SK-N-SH (cell line): ENCODE measurements around the gene ZNF775. TPM values are rescaled to one million over a fixed set of nuclear protein-coding genes. Genes with fewer than 3 reads are reported as not detected.

ENCODE experiments used
- CTCF ChIA-PET: fragments of 300-600, 350-600 bp; formaldehyde crosslinking; extraction: SDS; loops from one replicate; lab custom pipeline; 2021; lab: Yijun Ruan, JAX
- POLR2A ChIA-PET: fragments of 350-600 bp; sonication (Branson Sonifier 250); formaldehyde crosslinking; extraction: SDS; loops from one replicate; lab custom pipeline; 2020; ENCODE audit warnings: antibody characterized with exemption, inconsistent platforms; lab: Yijun Ruan, JAX
- DNase-seq: peaks from one replicate; pipeline ENCODE4 v3.0.0; 2012
- H2AFZ ChIP-seq: fragments of 200-600 bp; sonication (generic); 2 replicates; pipeline ENCODE4 v1.8.1; 2016; ENCODE audit warnings: antibody characterized with exemption, mild to moderate bottlenecking, low read depth
- H3F3A ChIP-seq: fragments of 200-600 bp; sonication (generic); replicated peaks from 2 replicates; pipeline ENCODE3; 2016; ENCODE audit warnings: antibody characterized with exemption, mild to moderate bottlenecking; ENCODE audit not compliant: insufficient read depth
- H3K27ac ChIP-seq, 2 experiments: fragments of 200-500 bp in 1 of 2; fragments of 200-600 bp in 1 of 2; sonication (Bioruptor generic) in 1 of 2; sonication (generic), shearing (Covaris generic) in 1 of 2; 2 replicates each; pipeline versions ENCODE4 v1.5.1 to v1.6.1; 2014 to 2016; ENCODE audit warnings: low read depth in 2 of 2, inconsistent platforms in 1 of 2, low read length in 1 of 2, mild to moderate bottlenecking in 1 of 2, mixed read lengths in 1 of 2
- H3K27me3 ChIP-seq: fragments of 200-600 bp; sonication (generic), shearing (Covaris generic); 2 replicates; pipeline ENCODE4 v1.6.1; 2016; ENCODE audit warnings: mixed run types; ENCODE audit not compliant: insufficient read depth
- H3K36me3 ChIP-seq, 2 experiments: fragments of 200-500 bp in 1 of 2; fragments of 200-600 bp in 1 of 2; sonication (Bioruptor generic) in 1 of 2; sonication (generic) in 1 of 2; replicated peaks in 1 of 2; 2 replicates each; pipeline versions ENCODE3 to v1.5.1; 2014 to 2016; ENCODE audit warnings: low read length in 1 of 2, mild to moderate bottlenecking in 1 of 2; ENCODE audit not compliant: insufficient read depth in 2 of 2, control insufficient read depth in 1 of 2
- H3K4me1 ChIP-seq, 2 experiments: fragments of 200-500 bp in 1 of 2; fragments of 200-600 bp in 1 of 2; sonication (Bioruptor generic) in 1 of 2; sonication (generic), shearing (Covaris generic) in 1 of 2; 2 replicates each; pipeline versions ENCODE4 v1.5.1 to v1.6.1; 2014 to 2016; ENCODE audit warnings: low read depth in 1 of 2, low read length in 1 of 2, mixed run types in 1 of 2; ENCODE audit not compliant: insufficient read depth in 2 of 2, control insufficient read depth in 1 of 2
- H3K4me2 ChIP-seq: fragments of 200-600 bp; sonication (generic), shearing (Covaris generic); 2 replicates; pipeline ENCODE4 v1.6.1; 2017; ENCODE audit warnings: mixed run types
- H3K4me3 ChIP-seq, 2 experiments: fragments of 200-500 bp in 1 of 2; fragments of 200-600 bp in 1 of 2; sonication (Bioruptor generic) in 1 of 2; sonication (generic), shearing (Covaris generic) in 1 of 2; 2 replicates each; pipeline versions ENCODE4 v1.5.1 to v1.8.1; 2014 to 2016; ENCODE audit warnings: low read depth in 2 of 2, inconsistent platforms in 1 of 2, low read length in 1 of 2, mild to moderate bottlenecking in 1 of 2, mixed read lengths in 1 of 2, moderate library complexity in 1 of 2
- H3K79me2 ChIP-seq: fragments of 200-600 bp; sonication (generic); 2 replicates; pipeline ENCODE4 v1.8.1; 2017; ENCODE audit warnings: mild to moderate bottlenecking; ENCODE audit not compliant: insufficient read depth
- H3K9ac ChIP-seq: fragments of 200-600 bp; sonication (generic); 2 replicates; pipeline ENCODE4 v1.6.1; 2017; ENCODE audit warnings: mixed run types
- H3K9me2 ChIP-seq: fragments of 200-600 bp; sonication (generic); 2 replicates; pipeline ENCODE4 v1.6.1; 2017; ENCODE audit warnings: mixed run types
- H3K9me3 ChIP-seq: fragments of 200-600 bp; sonication (generic); 2 replicates; pipeline ENCODE4 v1.6.1; 2017; ENCODE audit warnings: mixed run types, mild to moderate bottlenecking, moderate library complexity
- H4K20me1 ChIP-seq: fragments of 200-600 bp; sonication (generic); 2 replicates; pipeline ENCODE4 v1.6.1; 2017; ENCODE audit warnings: mild to moderate bottlenecking, mixed run types; ENCODE audit not compliant: insufficient read depth
- CHD2 ChIP-seq: fragments of 150-350 bp; IDR thresholded peaks from 2 replicates; pipeline ENCODE4 v1.6.1; 2018; ENCODE audit warnings: low read length; ENCODE audit not compliant: partially characterized antibody
- ELF1 ChIP-seq: IDR thresholded peaks from 2 replicates; pipeline ENCODE4 v1.4.0; 2012
- EP300 ChIP-seq, 2 experiments: IDR thresholded peaks; 2 replicates each; pipeline versions ENCODE4 v1.4.0 to v1.6.1; 2012; ENCODE audit warnings: borderline replicate concordance in 1 of 2, low read depth in 1 of 2, low read length in 1 of 2
- EZH2phosphoT487 ChIP-seq: fragments of 200-600 bp; sonication (generic); IDR thresholded peaks from 2 replicates; pipeline ENCODE4 v1.6.1; 2017; ENCODE audit warnings: low read depth, mixed run types, mild to moderate bottlenecking, antibody characterized with exemption, moderate library complexity, borderline replicate concordance
- FOSL2 ChIP-seq: IDR thresholded peaks from 2 replicates; pipeline ENCODE4 v1.4.0; 2012; ENCODE audit warnings: low read depth, mild to moderate bottlenecking, moderate library complexity, borderline replicate concordance
- FOXJ3 ChIP-seq: sonication (generic); formaldehyde crosslinking; IDR thresholded peaks from 2 replicates; pipeline ENCODE4 v1.5.1; 2020; ENCODE audit warnings: mild to moderate bottlenecking, missing genetic modification reagents
- FOXM1 ChIP-seq: IDR thresholded peaks from 2 replicates; pipeline ENCODE4 v1.4.0; 2012; ENCODE audit warnings: low read depth, mild to moderate bottlenecking
- GABPA ChIP-seq: IDR thresholded peaks from 2 replicates; pipeline ENCODE4 v1.4.0; 2012; ENCODE audit warnings: low read depth, mild to moderate bottlenecking
- GATA2 ChIP-seq: sonication (generic); formaldehyde crosslinking; IDR thresholded peaks from 2 replicates; pipeline ENCODE4 v1.5.0; 2020; ENCODE audit warnings: mild to moderate bottlenecking, missing genetic modification reagents
- JUND ChIP-seq: IDR thresholded peaks from 2 replicates; pipeline ENCODE4 v1.4.0; 2012
- MAX ChIP-seq: IDR thresholded peaks from 2 replicates; pipeline ENCODE4 v1.4.0; 2012; ENCODE audit warnings: low read depth
- MXI1 ChIP-seq: IDR thresholded peaks from 2 replicates; pipeline ENCODE4 v1.6.1; 2012; ENCODE audit warnings: mild to moderate bottlenecking, low read depth, low read length, improper control_type of control experiment
- NFIC ChIP-seq: IDR thresholded peaks from 2 replicates; pipeline ENCODE4 v1.4.0; 2012; ENCODE audit warnings: borderline replicate concordance
- RAD21 ChIP-seq: IDR thresholded peaks from 2 replicates; pipeline ENCODE4 v1.6.1; 2012; ENCODE audit warnings: mild to moderate bottlenecking, low read length
- RCOR1 ChIP-seq: fragments of 150-350 bp; IDR thresholded peaks from 2 replicates; pipeline ENCODE4 v1.6.1; 2017; ENCODE audit warnings: antibody characterized with exemption, low read length
- RFX5 ChIP-seq: IDR thresholded peaks from 2 replicates; pipeline ENCODE4 v1.6.1; 2012; ENCODE audit warnings: mild to moderate bottlenecking, improper control_type of control experiment, low read length
- RXRA ChIP-seq: IDR thresholded peaks from 2 replicates; pipeline ENCODE4 v1.4.0; 2012; ENCODE audit warnings: low read depth, mild to moderate bottlenecking, borderline replicate concordance
- SIN3A ChIP-seq: IDR thresholded peaks from 2 replicates; pipeline ENCODE4 v1.6.1; 2012; ENCODE audit warnings: low read depth, mild to moderate bottlenecking, low read length, moderate library complexity, borderline replicate concordance
- TCF12 ChIP-seq: IDR thresholded peaks from 2 replicates; pipeline ENCODE4 v1.4.0; 2012
- TEAD4 ChIP-seq: IDR thresholded peaks from 2 replicates; pipeline ENCODE4 v1.4.0; 2012; ENCODE audit warnings: mild to moderate bottlenecking, borderline replicate concordance; ENCODE audit not compliant: insufficient read depth
- USF1 ChIP-seq: IDR thresholded peaks from 2 replicates; pipeline ENCODE4 v1.4.0; 2012; ENCODE audit warnings: low read depth, borderline replicate concordance
- USF2 ChIP-seq: fragments of 150-350 bp; IDR thresholded peaks from 2 replicates; pipeline ENCODE4 v1.6.1; 2017; ENCODE audit warnings: antibody characterized with exemption, low read length, low read depth, borderline replicate concordance
- ZBTB33 ChIP-seq: IDR thresholded peaks from 2 replicates; pipeline ENCODE4 v1.4.0; 2012; ENCODE audit warnings: low read depth, borderline replicate concordance
- WGBS: methylation state at CpG from one replicate; pipeline ENCODE4 v1.1.6; 2017; ENCODE audit warnings: low lambda C conversion rate; 5-methylcytosine and 5-hydroxymethylcytosine counted together
- polyA plus RNA-seq, 3 experiments: library from polyadenylated mRNA; depleted of rRNA; stranded (reverse); fragments of >200 nt; gene quantifications; 2 replicates each; pipeline ENCODE4 v1.2.3, GENCODE V29; 2012

The ZNF775 gene
- polyA plus RNA-seq, 1 of the 3 experiments (the other 2 are of a cell fraction): 5.0 TPM

GRCh38 chr7:150378853-150379440, at the start of gene ZNF775 (continued):
- TF ChIP-seq ZBTB33: no peak
- no peak; the same call in 1 of the 2 replicates for TF ChIP-seq MAX
- TF ChIP-seq USF2: peak; percentile 81
- no peak for TF ChIP-seq ELF1
- TF ChIP-seq FOXM1: no peak
- TF ChIP-seq GATA2: no peak
- TF ChIP-seq EP300 (IDR thresholded peaks at IDR 0.05; ENCODE audit: borderline replicate concordance in 1 of 2, low read depth in 1 of 2, low read length in 1 of 2): no peak
- TF ChIP-seq GABPA: 0 out of 2 replicates have a peak, but pooled peaks have one; percentile 20
- TF ChIP-seq TEAD4: 0 out of 2 replicates have a peak, but pooled peaks have one; percentile 32
- no peak for TF ChIP-seq JUND
- TF ChIP-seq CHD2: peak; percentile 92

GRCh38 chr7:150329331-150330120, 49.6 kb upstream of the ZNF775 start:
- Histone ChIP-seq H3K27ac (no peak overlapping the region), H3F3A (no peaks in the 10 kb centered on the region), H3K79me2 (no peaks in the 10 kb centered on the region), H2AFZ (no peak overlapping the region), H3K27me3 (no peaks in the 10 kb centered on the region)
- CTCF ChIA-PET: interaction anchor here (0.7 to 1.1 kb wide), 2 partner anchors 91 to 92 kb away, joined by 3 to 4 read pairs; no protein-coding TSS in a partner anchor
- WGBS: 83% methylated on average over 21 of the region's 22 CpGs
- no peak for DNase-seq
- no peak for TF ChIP-seq JUND
- TF ChIP-seq RCOR1: no peak
- TF ChIP-seq RAD21: no peak
- no peak for TF ChIP-seq RFX5
- no peak for TF ChIP-seq USF1
- no peak for TF ChIP-seq EP300 (IDR thresholded peaks at IDR 0.05; ENCODE audit: borderline replicate concordance in 1 of 2, low read depth in 1 of 2, low read length in 1 of 2)
- no peak for TF ChIP-seq TCF12
- no peak for TF ChIP-seq FOXJ3 (CRISPR knock-in tag)
- no peak for TF ChIP-seq FOXM1
- no peak for TF ChIP-seq RXRA
- no peak for TF ChIP-seq MXI1
- no peak for TF ChIP-seq EZH2phosphoT487
- no peak for TF ChIP-seq FOSL2
- no peak for TF ChIP-seq NFIC
- no peak for TF ChIP-seq SIN3A
- TF ChIP-seq TEAD4: no peak
- TF ChIP-seq, all 33 proteins: peak for 0
- Histone ChIP-seq H3K4me3 (no peak overlapping the region), H3K9me2 (no peaks in the 10 kb centered on the region), H4K20me1 (no peaks in the 10 kb centered on the region), H3K9me3 (no peaks in the 10 kb centered on the region), H3K9ac (no peak overlapping the region), H3K4me1 (no peaks in the 10 kb centered on the region; a peak in 1 of 4 replicates), H3K36me3 (no peaks in the 10 kb centered on the region), H3K4me2 (no peak overlapping the region)
- POLR2A ChIA-PET: no interaction called here
